ENCODE measurements around the gene PHLDB1.
A peak's percentile ranks its signal among the peaks of the same experiment; 100 is the strongest.

- TF ChIP-seq POLR2A (IDR thresholded peaks at IDR 0.05) (no peak), CTCF (IDR thresholded peaks at IDR 0.05) (no peak), EP300 (IDR thresholded peaks at IDR 0.05) (no peak), POLR2AphosphoS5 (IDR thresholded peaks at IDR 0.05) (peak in 1 of 2 donors; percentile 4)
Measured at GRCh38 chr11:118618991-118619375, 11.6 kb downstream of the PHLDB1 start.

Data from upper lobe of left lung (tissue), 4 donors.